ENCODE measurements around the gene ATXN3L.

Gene ATXN3L

GRCh38 chrX:13319953-13320352, at the start of gene ATXN3L:
Gene ATXN3L (minus strand): TSS chrX:13320053. CDS start chrX:13319934, 119 bp downstream.
- no peak for DNase-seq

GRCh38 chrX:13369256-13370030, 49.6 kb upstream of the ATXN3L start:
- no peak for DNase-seq

GRCh38 chrX:13367950-13368349, 48.1 kb upstream of the ATXN3L start:
- no peak for DNase-seq

- no peak for DNase-seq
Observed at GRCh38 chrX:13366698-13367097, 46.8 kb upstream of the ATXN3L start.

- DNase-seq, result no peak
Observed at GRCh38 chrX:13365161-13365560, 45.3 kb upstream of the ATXN3L start.

- no peak for DNase-seq
Observed at GRCh38 chrX:13364230-13364857, 44.5 kb upstream of the ATXN3L start.

- no peak for DNase-seq
Observed at GRCh38 chrX:13360146-13360545, 40.3 kb upstream of the ATXN3L start.

GRCh38 chrX:13357925-13358324, 38.1 kb upstream of the ATXN3L start:
- DNase-seq, result no peak

- no peak for DNase-seq
Observed at GRCh38 chrX:13346646-13347045, 26.8 kb upstream of the ATXN3L start.

- DNase-seq, result no peak
Observed at GRCh38 chrX:13345438-13345837, 25.6 kb upstream of the ATXN3L start.

GRCh38 chrX:13345037-13345436, 25.2 kb upstream of the ATXN3L start:
- DNase-seq, result no peak

- DNase-seq, result no peak
Observed at GRCh38 chrX:13341491-13342101, 21.7 kb upstream of the ATXN3L start.

GRCh38 chrX:13340182-13340791, 20.4 kb upstream of the ATXN3L start:
- no peak for DNase-seq

GRCh38 chrX:13339607-13340006, 19.8 kb upstream of the ATXN3L start:
- no peak for DNase-seq

- DNase-seq, result no peak
Observed at GRCh38 chrX:13338996-13339515, 19.2 kb upstream of the ATXN3L start.

- no peak for DNase-seq
Observed at GRCh38 chrX:13334491-13334890, 14.6 kb upstream of the ATXN3L start.

- no peak for DNase-seq
Observed at GRCh38 chrX:13330446-13330845, 10.6 kb upstream of the ATXN3L start.

GRCh38 chrX:13327666-13328065, 7.8 kb upstream of the ATXN3L start:
- DNase-seq, result no peak

GRCh38 chrX:13323241-13323640, 3.4 kb upstream of the ATXN3L start:
- no peak for DNase-seq

- DNase-seq, result no peak
Observed at GRCh38 chrX:13317366-13317765, 2.5 kb downstream of the ATXN3L start.

- no peak for DNase-seq
Observed at GRCh38 chrX:13311560-13311959, 8.3 kb downstream of the ATXN3L start.

- DNase-seq, result no peak
Observed at GRCh38 chrX:13309631-13310030, 10.2 kb downstream of the ATXN3L start.

GRCh38 chrX:13307041-13307440, 12.8 kb downstream of the ATXN3L start:
- DNase-seq, result no peak

GRCh38 chrX:13305108-13305507, 14.7 kb downstream of the ATXN3L start:
- no peak for DNase-seq
